ENCODE measurements around the gene POLR2L. TPM values are rescaled to one million over a fixed set of nuclear protein-coding genes. Genes with fewer than 3 reads are reported as not detected.

POLR2L gene
- total RNA-seq, 1 donor from 2014 or later = 127 TPM

DNA sequence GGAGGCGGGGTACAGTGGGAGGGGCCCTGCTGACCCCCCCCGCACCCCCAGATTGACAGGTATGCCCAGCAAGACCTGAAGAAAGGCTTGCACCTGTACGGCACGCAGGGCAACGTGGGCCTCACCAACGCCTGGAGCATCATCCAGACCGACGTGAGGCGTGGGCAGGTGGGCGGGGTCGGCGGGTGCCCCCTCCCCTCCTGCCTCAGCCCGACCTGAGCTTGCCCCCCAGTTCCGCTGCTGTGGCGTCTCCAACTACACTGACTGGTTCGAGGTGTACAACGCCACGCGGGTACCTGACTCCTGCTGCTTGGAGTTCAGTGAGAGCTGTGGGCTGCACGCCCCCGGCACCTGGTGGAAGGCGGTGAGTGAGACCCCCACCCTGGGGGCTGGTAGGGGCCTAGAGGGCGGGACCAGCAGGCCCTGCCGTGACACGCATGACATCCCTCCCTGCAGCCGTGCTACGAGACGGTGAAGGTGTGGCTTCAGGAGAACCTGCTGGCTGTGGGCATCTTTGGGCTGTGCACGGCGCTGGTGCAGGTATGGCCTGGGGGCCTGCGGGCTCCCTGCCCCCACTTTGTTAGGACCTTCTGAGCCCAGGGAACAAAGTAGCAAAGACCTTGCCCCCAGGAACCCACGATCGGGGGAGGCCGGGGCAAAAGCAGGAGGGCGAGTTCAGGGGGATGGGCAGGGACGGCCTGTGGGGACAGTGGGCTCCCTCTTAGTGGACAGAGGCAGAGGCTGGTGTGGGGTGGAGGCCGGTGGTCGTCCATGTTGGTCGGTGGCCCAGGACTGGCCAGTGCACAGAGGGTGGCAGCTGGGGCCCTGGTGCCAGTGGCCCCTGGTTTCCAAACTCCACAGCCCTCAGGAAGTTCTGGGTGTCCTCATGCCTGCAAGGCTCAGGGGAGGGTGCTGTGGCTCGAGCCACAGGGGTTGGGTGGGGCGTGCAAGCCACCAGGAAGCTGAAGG, 23.4 kb upstream of the POLR2L start:
- no peak for DNase-seq
- Histone ChIP-seq H3K27ac (no peak overlapping the region), H3K4me1 (peaks cover 6% of the 10 kb centered on the region), H3K27me3 (ENCODE audit: low read depth) (no peaks in the 10 kb centered on the region), H3K36me3 (peaks cover 64% of the 10 kb centered on the region), H3K9me3 (no peaks in the 10 kb centered on the region), H3K4me3 (no peak overlapping the region)
- ATAC-seq = no peak
- TF ChIP-seq, protein P1, sequence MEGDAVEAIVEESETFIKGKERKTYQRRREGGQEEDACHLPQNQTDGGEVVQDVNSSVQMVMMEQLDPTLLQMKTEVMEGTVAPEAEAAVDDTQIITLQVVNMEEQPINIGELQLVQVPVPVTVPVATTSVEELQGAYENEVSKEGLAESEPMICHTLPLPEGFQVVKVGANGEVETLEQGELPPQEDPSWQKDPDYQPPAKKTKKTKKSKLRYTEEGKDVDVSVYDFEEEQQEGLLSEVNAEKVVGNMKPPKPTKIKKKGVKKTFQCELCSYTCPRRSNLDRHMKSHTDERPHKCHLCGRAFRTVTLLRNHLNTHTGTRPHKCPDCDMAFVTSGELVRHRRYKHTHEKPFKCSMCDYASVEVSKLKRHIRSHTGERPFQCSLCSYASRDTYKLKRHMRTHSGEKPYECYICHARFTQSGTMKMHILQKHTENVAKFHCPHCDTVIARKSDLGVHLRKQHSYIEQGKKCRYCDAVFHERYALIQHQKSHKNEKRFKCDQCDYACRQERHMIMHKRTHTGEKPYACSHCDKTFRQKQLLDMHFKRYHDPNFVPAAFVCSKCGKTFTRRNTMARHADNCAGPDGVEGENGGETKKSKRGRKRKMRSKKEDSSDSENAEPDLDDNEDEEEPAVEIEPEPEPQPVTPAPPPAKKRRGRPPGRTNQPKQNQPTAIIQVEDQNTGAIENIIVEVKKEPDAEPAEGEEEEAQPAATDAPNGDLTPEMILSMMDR (IDR thresholded peaks at IDR 0.05) = no peak
- intact Hi-C loops (cut with DNase I) = no loop called here

DNA sequence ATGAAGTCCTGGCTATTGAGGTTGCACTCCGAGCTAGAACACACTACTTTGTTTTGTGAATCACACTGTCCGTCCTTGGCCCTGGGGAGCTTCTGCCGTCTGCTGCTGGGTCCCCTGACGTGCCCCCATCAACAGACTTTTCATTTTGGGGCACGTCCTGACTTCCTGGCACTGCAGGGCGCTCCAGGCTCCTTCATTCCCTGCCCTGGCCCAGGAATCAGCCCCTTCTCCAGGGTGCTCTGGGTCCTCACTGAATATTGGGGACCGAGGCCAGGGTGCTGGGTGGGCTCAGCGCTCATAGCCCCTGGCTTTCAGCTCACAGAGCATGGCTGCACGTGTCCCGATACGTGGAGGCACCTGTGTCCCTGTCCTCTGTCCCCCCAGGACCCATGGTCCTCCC, 22.6 kb upstream of the POLR2L start:
- intact Hi-C loops (cut with DNase I) = no loop called here
- H3K4me3 ChIP-seq = no peak overlapping the region
- no peaks in the 10 kb centered on the region for H3K9me3 ChIP-seq
- TF ChIP-seq, protein P1 (IDR thresholded peaks at IDR 0.05) = no peak
- no peak for ATAC-seq
- H3K27ac ChIP-seq = no peak overlapping the region
- peaks cover 64% of the 10 kb centered on the region for H3K36me3 ChIP-seq
- no peaks in the 10 kb centered on the region for H3K27me3 ChIP-seq (ENCODE audit: low read depth)
- H3K4me1 ChIP-seq = peaks cover 11% of the 10 kb centered on the region
- no peak for DNase-seq

DNA sequence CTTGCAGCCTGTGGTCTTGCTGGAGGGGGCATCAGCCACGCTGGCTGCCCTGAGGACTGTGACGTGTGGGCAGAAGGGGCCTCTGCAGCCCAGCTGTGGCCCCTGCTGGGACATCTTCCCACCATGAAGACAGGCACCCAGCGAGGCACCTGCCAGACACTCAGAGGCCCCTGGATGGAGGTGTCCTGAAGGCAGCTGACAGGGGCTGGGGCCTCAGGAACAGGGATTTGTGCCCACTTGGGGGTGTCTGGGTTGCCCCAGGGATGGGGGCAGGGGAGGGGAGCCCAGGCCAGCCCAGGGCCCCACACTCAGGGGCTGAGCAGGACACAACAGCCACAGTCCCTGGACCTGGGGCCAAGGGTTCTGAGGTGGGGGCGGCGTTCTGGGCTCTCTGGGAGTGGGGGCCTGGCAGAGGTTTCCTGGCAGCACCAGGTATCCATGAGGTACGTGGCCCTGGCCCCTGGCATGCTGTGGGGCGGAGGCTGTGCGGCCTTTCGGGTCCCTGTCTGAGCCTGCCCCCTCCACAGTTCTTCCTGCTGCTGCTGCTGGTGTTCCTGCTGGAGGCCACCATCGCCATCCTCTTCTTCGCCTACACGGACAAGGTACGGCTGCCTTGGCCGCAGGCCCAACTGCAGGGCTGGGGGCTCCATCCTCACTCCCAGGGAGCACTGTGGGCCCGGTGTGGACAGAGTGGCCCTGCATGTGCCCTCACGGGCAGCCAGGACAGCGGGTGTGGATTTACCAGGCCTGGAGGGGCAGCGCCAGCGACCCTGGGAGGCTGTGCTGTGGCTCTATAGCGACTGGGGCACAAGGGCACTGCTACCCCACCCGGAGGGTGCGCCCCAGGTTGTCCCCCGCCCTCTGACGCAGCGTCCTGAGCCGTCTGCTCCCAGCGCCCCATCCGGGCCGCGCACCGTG, 21.8 kb upstream of the POLR2L start:
- intact Hi-C loops (cut with DNase I) = no loop called here
- no peak overlapping the region for H3K4me3 ChIP-seq
- peaks cover 16% of the 10 kb centered on the region for H3K4me1 ChIP-seq
- DNase-seq = no peak
- ATAC-seq = no peak
- H3K27me3 ChIP-seq (ENCODE audit: low read depth) = no peaks in the 10 kb centered on the region
- peaks cover 57% of the 10 kb centered on the region for H3K36me3 ChIP-seq
- TF ChIP-seq, protein P1 (IDR thresholded peaks at IDR 0.05) = no peak
- no peaks in the 10 kb centered on the region for H3K9me3 ChIP-seq
- H3K27ac ChIP-seq = no peak overlapping the region

DNA sequence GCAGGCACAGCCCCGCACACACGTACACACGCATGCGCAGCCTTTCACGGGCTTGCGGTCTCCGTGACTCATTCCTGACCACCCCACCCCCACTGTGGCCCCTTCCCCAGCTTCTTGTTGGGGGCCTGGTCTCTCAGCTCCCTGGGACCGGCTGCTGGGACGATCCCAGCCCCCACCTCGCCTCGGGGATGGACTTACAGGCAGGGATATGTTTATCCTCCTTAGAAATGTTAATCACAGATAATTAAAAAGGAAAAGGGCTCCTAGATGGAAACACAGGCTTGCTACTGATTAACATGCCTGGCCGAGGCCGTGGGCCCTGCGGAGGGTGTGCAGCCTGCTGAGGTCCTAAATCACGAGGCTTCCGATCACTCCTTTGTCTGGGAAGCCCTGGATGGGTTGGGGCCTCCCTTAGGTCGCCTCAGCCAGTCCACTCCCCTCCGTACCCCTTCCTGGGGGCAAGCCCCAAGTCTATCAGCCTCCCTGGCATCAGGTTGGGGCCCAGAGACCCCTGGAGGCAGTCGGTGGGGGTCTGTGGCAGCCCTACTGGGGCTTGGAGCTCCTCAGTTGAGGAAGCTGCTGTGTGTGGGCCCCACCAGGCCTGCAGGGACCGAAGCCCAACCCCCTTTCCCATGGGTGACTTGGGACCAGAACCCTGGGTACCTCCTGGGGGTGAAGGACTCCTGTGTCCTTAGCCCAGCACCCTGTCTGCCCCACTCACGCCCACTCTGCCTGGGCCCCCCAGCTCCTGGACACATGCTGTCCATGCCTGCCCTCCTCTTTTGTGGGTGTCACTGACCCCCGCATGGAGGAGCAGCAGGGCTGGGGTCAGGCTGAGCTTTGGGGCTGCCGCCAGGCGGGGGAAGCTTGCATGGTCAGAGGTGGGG, 20.9 kb upstream of the POLR2L start:
- intact Hi-C loops (cut with DNase I) = no loop called here
- H3K27me3 ChIP-seq (ENCODE audit: low read depth) = no peaks in the 10 kb centered on the region
- peaks cover 53% of the 10 kb centered on the region for H3K36me3 ChIP-seq
- H3K27ac ChIP-seq = no peak overlapping the region
- DNase-seq (no peak), ATAC-seq (no peak)
- no peak overlapping the region for H3K4me3 ChIP-seq
- TF ChIP-seq, protein P1 (IDR thresholded peaks at IDR 0.05) = no peak
- peaks cover 16% of the 10 kb centered on the region for H3K4me1 ChIP-seq
- no peaks in the 10 kb centered on the region for H3K9me3 ChIP-seq

DNA sequence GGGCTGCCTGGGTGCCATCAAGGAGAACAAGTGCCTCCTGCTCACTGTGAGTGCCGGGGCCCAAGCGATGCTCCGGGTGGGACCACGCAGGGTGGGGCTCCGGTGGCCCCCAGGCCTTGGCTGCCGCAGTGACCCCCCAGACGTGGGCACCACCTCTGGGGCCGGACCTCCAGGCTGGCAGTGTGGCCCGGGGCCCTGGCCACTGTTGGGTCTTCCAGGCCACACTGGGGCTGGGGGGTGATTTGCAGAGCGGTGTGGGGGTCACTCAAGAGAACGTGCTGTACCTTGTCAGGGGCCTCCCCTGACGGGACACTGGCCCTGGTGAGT, 20.3 kb upstream of the POLR2L start:
- H3K27ac ChIP-seq = no peak overlapping the region
- H3K9me3 ChIP-seq = no peaks in the 10 kb centered on the region
- H3K36me3 ChIP-seq = peaks cover 53% of the 10 kb centered on the region
- TF ChIP-seq, protein P1 (IDR thresholded peaks at IDR 0.05) = no peak
- peaks cover 16% of the 10 kb centered on the region for H3K4me1 ChIP-seq
- intact Hi-C loops (cut with DNase I) = no loop called here
- no peak for ATAC-seq
- DNase-seq = no peak
- H3K4me3 ChIP-seq = no peak overlapping the region
- no peaks in the 10 kb centered on the region for H3K27me3 ChIP-seq (ENCODE audit: low read depth)

All from lower lobe of right lung (tissue), 2 donors.